Prostate gland (tissue), 2 donors: Measurements from ENCODE around the gene PSD4.

Experiments used
- CTCF ChIP-seq, 4 experiments: fragments of 200-600 bp in 2 of 4; fragments of 450-650 bp in 2 of 4; sonication (generic) in 2 of 4; IDR thresholded peaks; 1 replicate in 3 of 4; 2 replicates in 1 of 4; pipeline ENCODE4 v1.5.1; 2016 to 2019; ENCODE audit warnings: antibody characterized with exemption in 4 of 4, mild to moderate bottlenecking in 2 of 4, moderate library complexity in 2 of 4
- POLR2AphosphoS5 ChIP-seq: sonication (generic); formaldehyde crosslinking; IDR thresholded peaks from one replicate; pipeline ENCODE4 v1.6.1; 2017; ENCODE audit warnings: antibody characterized with exemption

DNA sequence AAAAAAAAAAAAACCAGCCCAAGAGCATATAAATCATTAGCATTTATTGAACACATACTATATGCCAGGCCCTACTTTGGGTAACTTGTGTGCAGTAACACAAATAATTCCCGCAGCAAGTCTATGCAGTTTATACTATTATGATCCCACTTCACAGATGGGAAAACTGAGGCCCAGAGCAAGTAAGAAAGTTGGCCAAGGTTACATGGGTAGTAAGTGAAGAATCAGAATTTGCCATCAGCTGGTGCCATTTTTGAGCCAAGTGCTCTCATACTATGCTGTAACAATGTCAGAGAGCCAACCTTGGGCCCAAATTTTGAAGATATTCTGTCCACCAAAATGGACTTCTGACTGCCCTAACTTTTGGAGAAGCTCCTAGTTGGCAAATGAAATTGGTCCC, 13.5 kb upstream of the PSD4 start:
- TF ChIP-seq CTCF (IDR thresholded peaks at IDR 0.05) = no peak
- no peak for TF ChIP-seq POLR2AphosphoS5
